ENCODE results near the gene RNF157. TPM values are rescaled to one million over a fixed set of nuclear protein-coding genes. Genes with fewer than 3 reads are reported as not detected.
A peak's percentile ranks its signal among the peaks of the same experiment; 100 is the strongest.

Gene RNF157
- total and polyA plus RNA-seq, 2 of the 13 experiments (the other 11 are each of a cell fraction or from before 2014, with no cell fraction given): 0.44 to 1.5 TPM

GRCh38 chr17:76104140-76104895 lies 136.0 kb downstream of the RNF157 start (continued):
- TF ChIP-seq ZNF414 (CRISPR knock-in tag; IDR thresholded peaks at IDR 0.05): no peak; the same call in 1 of the 2 replicates
- 0 out of 2 replicates have a peak, but pooled peaks have one; percentile 13 for TF ChIP-seq CBX5 (CRISPR knock-in tag; IDR thresholded peaks at IDR 0.05; ENCODE audit: borderline replicate concordance)
- TF ChIP-seq ZFP62 (CRISPR knock-in tag; IDR thresholded peaks at IDR 0.05): no peak
- TF ChIP-seq WIZ (CRISPR knock-in tag; IDR thresholded peaks at IDR 0.05): no peak
- no peak for TF ChIP-seq MLX (CRISPR knock-in tag; IDR thresholded peaks at IDR 0.05)
- peak; percentile 29; the same call in 1 of the 2 replicates for TF ChIP-seq SNAI1 (CRISPR knock-in tag; IDR thresholded peaks at IDR 0.05; ENCODE audit: borderline replicate concordance)
- 0 out of 2 replicates have a peak, but pooled peaks have one; percentile 59 for TF ChIP-seq ZNF766 (CRISPR knock-in tag; IDR thresholded peaks at IDR 0.05; ENCODE audit: borderline replicate concordance)
- no peak for TF ChIP-seq ZNF142 (CRISPR knock-in tag; IDR thresholded peaks at IDR 0.05)
- no peak for TF ChIP-seq DRAP1 (CRISPR knock-in tag; IDR thresholded peaks at IDR 0.05)
- no peak for TF ChIP-seq ZBTB8A (CRISPR knock-in tag; IDR thresholded peaks at IDR 0.05; ENCODE audit: borderline replicate concordance, low read depth)
- peak; percentile 42; the same call in 1 of the 2 replicates for TF ChIP-seq ZNF318 (CRISPR knock-in tag; IDR thresholded peaks at IDR 0.05)
